ENCODE measurements around the gene MYL12A.

DNA sequence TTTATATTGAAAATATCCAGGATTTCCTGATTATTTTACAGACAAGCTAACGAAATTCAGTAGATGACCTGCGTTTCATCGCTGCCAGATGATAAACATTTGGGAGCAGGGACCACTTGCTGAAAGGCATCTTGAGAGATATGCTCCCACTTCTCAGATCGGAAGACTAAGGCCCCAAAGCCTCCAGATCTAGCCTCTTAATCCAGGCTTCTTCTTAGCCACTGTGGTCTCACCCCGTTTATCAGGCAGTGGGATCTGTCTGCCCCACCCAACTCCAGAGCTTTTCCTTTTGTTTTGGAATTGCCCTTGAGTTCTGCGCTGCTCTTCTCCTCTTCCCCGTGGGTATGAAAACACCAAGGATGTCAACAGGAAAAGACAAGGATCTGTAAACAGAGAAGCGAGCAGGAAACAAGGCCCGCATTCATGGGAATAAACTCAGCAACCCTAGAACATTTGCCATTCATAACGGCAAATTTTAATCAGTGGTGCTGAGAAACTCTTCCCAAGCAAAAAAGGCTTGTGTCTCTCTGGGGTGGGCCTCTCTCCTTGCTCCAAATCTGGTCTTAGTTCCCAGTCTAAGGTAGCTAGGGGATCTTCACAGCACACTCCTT is 35.8 kb downstream of the MYL12A start:
- TF ChIP-seq, protein P1, sequence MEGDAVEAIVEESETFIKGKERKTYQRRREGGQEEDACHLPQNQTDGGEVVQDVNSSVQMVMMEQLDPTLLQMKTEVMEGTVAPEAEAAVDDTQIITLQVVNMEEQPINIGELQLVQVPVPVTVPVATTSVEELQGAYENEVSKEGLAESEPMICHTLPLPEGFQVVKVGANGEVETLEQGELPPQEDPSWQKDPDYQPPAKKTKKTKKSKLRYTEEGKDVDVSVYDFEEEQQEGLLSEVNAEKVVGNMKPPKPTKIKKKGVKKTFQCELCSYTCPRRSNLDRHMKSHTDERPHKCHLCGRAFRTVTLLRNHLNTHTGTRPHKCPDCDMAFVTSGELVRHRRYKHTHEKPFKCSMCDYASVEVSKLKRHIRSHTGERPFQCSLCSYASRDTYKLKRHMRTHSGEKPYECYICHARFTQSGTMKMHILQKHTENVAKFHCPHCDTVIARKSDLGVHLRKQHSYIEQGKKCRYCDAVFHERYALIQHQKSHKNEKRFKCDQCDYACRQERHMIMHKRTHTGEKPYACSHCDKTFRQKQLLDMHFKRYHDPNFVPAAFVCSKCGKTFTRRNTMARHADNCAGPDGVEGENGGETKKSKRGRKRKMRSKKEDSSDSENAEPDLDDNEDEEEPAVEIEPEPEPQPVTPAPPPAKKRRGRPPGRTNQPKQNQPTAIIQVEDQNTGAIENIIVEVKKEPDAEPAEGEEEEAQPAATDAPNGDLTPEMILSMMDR (IDR thresholded peaks at IDR 0.05), result no peak
- no peak for TF ChIP-seq POLR2A (IDR thresholded peaks at IDR 0.05)

All from esophagus squamous epithelium (tissue), 4 donors.